DMS114 treated with DMSO at 0.1 percent for 48 hours (cell line): ENCODE data around the gene GAA.

Source experiments
- DNase-seq: peaks from one replicate; lab custom pipeline; 2025; ENCODE audit not compliant: unreplicated experiment; lab: John Stamatoyannopoulos, UW

GAA gene

DNA sequence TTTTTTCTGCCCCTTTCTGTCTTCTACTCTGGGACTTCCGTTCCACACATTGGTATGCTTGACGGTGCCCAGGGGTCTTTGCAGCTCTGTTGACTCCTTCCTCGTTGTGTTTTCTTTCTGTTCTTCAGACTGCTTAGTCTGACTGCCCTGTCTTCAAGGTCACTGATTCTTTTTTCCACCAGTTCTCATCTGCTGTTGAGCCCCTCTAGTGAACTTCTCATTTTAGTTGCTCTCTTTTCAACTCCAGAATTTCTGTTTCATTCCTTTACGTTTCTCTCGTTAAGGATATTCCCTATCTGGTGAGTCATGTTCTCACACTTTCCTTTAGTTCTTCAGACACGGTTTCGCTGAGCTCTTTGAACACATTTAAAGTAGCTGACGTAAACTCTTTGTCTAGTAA lies 13.8 kb downstream of the GAA start:
- DNase-seq: no peak

- DNase-seq: no peak
Observed at GRCh38 chr17:80116276-80116920, 15.0 kb downstream of the GAA start.

GRCh38 chr17:80116921-80117380 lies 15.6 kb downstream of the GAA start:
- DNase-seq: no peak

- no peak for DNase-seq
Observed at GRCh38 chr17:80117491-80118401, 16.4 kb downstream of the GAA start.

DNA sequence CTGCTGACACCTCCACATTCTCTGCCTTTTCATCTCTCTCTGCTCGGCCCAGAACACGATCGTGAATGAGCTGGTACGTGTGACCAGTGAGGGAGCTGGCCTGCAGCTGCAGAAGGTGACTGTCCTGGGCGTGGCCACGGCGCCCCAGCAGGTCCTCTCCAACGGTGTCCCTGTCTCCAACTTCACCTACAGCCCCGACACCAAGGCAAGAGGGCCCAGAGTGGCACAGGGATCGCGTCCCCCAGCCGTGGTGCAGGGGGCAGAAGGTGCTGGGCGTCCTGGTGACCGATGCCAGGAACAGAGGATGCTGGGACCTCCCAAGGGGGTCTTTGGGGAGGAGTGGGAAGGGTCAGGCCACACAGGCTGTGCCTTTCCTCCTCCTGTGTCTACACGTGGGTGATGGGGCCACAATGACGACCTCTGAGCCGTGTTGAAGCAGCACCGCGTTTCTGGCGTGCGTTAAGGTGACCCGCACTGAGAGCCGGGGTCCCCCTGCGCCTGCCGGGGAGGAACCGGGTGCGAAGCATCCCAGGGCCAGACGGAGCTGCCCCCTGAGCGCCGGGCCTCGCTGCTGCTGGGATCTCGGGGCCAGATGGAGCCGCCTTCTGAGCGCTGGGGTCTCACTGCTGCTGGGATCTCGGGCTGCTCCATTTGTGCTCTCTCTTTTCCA lies 17.4 kb downstream of the GAA start:
- no peak for DNase-seq

DNA sequence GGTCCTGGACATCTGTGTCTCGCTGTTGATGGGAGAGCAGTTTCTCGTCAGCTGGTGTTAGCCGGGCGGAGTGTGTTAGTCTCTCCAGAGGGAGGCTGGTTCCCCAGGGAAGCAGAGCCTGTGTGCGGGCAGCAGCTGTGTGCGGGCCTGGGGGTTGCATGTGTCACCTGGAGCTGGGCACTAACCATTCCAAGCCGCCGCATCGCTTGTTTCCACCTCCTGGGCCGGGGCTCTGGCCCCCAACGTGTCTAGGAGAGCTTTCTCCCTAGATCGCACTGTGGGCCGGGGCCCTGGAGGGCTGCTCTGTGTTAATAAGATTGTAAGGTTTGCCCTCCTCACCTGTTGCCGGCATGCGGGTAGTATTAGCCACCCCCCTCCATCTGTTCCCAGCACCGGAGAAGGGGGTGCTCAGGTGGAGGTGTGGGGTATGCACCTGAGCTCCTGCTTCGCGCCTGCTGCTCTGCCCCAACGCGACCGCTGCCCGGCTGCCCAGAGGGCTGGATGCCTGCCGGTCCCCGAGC lies 17.9 kb downstream of the GAA start:
- no peak for DNase-seq

GRCh38 chr17:80119839-80120238 lies 18.5 kb downstream of the GAA start:
- no peak for DNase-seq

- DNase-seq: no peak
Observed at GRCh38 chr17:80122026-80122575, 20.7 kb downstream of the GAA start.

- DNase-seq: no peak
Observed at GRCh38 chr17:80122926-80123505, 21.6 kb downstream of the GAA start.

DNA sequence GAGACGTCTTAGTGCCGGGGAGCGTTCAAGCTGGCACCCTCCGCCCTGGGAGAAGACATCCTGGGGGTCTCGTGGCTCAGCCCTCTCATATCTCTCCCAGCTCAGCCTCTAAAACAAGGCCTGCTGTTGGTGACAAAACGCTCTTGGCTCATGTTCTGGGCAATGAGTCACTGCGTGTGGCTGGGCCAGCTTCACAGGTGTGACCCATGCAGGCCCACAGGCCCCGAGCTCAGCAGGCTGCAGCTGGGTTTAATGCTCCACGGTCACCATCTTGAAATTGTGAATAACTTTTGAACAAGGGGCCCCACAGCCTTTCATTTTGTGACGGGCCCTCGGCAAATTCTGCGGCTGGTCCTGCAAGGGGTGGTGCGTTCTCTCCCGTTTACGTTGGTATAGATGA lies 22.4 kb downstream of the GAA start:
- DNase-seq: no peak

DNA sequence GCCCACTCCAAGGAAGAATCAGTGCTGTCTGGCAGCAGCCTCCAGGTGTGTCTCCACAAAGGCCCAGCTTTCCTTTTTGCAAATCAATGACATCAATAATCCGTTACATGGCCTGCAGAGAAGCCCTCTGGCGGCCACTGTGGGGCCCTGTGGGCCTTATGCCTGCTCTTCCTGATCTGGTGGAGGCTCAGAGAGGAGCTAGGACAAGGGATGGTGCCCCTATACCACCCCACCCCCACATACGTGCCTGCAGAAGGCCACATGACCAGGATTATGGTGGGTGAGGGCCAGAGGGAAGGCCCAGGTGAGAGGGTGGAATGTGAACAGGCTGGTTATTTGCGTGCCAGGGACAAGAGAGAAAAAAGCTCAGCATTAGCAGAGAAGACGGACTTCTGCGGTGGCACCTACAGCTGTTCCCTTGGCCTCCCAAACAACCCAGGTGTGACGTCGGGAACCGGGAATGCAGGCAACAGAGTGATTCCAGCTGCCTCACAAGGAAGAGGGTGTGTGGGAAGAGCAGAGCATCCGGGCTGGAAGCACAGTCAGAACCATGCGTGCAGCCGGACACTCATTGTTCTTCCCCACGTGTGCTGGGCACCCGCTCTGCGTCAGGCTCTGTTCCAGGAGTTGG lies 23.1 kb downstream of the GAA start:
- DNase-seq: no peak

DNA sequence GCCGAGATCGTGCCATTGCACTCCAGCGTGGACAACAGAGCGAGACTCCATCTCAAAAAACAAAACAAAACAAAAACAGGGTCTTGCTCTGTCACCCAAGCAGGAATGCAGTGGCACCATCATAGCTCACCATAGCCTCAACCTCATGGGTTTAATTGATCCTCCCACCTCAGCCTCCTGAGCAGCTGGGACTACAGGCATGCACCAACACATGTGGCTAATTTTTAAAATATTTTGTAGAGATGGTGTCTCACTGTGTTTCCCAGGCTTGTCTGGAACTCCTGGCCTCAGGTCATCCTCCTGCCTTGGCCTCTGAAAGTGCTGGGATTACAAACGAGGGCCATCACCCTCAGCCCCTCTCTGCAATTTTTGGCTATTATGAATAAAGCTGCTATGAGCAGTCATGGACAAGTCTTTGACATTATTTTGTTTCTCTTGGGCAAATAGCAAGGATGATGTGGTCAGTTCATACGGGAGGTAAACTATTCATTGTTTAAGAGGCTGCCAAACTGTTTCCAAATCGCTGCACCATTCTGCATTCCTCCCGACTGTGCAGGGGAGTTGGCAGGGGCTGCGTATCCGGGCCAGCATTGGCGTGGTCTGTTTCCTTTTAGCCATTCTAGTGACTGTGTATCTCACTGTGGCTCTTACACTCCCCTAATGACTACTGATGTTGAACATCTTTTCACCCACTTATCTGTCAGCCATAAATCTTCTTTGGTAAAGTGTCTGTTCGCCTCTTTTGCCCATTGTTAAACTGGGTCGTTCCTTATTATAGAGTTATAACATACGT lies 24.5 kb downstream of the GAA start:
- DNase-seq: no peak

GRCh38 chr17:80126449-80126715 lies 25.0 kb downstream of the GAA start:
- no peak for DNase-seq

GRCh38 chr17:80129006-80129565 lies 27.7 kb downstream of the GAA start:
- no peak for DNase-seq

DNA sequence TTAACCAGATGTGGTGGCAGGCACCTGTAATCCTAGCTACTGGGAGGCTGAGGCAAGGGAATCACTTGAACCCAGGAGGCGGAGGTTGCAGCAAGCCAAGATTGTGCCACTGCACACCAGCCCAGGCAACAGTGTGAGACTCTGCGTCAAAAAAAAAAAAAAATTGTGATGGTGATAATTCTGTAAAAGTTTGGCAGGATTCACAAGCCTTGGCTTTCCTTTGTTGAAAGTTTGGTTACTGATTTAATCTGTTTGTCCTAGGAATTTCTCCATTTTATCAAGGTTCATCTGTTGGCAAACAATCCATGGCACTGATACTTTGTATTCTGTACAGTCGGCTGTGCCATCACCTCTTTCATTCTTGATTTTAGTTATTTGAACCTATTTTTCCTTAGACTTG lies 29.6 kb downstream of the GAA start:
- DNase-seq: no peak

- no peak for DNase-seq
Observed at GRCh38 chr17:80132906-80133625, 31.7 kb downstream of the GAA start.

- no peak for DNase-seq
Observed at GRCh38 chr17:80133626-80133970, 32.2 kb downstream of the GAA start.

- DNase-seq: no peak
Observed at GRCh38 chr17:80137131-80137530, 35.8 kb downstream of the GAA start.

GRCh38 chr17:80138856-80139426 lies 37.6 kb downstream of the GAA start:
- no peak for DNase-seq
